ENCODE results near the gene SHROOM1. TPM values are rescaled to one million over a fixed set of nuclear protein-coding genes. Genes with fewer than 3 reads are reported as not detected.

Gene SHROOM1
- total and polyA plus RNA-seq, 2 donors (not counting 1 experiment from before 2014, with no cell fraction given) = 1.3 to 2.3 TPM

GRCh38 chr5:132854301-132854700 lies 23.9 kb upstream of the SHROOM1 start:
- H3K4me1 ChIP-seq (ENCODE audit: control insufficient read depth in 2 of 2, insufficient read depth in 2 of 2, low read length in 2 of 2) = no peaks in the 10 kb centered on the region
- peaks cover 0 to 4% (median 0%) of the 10 kb centered on the region in 4 experiments for H3K27me3 ChIP-seq (replicated peaks in 1 of 4; ENCODE audit: control extremely low read depth in 1 of 4, control insufficient read depth in 3 of 4, insufficient read depth in 4 of 4, low read length in 3 of 4)
- no peak for DNase-seq
- intact Hi-C loops (cut with micrococcal nuclease) = no loop called here
- H3K36me3 ChIP-seq (replicated peaks in 1 of 2; ENCODE audit: control extremely low read depth in 1 of 2, control insufficient read depth in 1 of 2, extremely low read depth in 1 of 2, insufficient read depth in 2 of 2, low read length in 1 of 2) = no peaks in the 10 kb centered on the region
- no peaks in the 10 kb centered on the region for H3K79me2 ChIP-seq (ENCODE audit: control insufficient read depth, insufficient read depth, low read length)
- ChIA-PET POLR2A (no interaction called here), CTCF (interaction anchor here (0.6 to 2.2 kb wide), 4 partner anchors 25 to 615 kb away, joined by 3 to 9 read pairs (median 3); no protein-coding TSS in a partner anchor)
- TF ChIP-seq, protein P1, sequence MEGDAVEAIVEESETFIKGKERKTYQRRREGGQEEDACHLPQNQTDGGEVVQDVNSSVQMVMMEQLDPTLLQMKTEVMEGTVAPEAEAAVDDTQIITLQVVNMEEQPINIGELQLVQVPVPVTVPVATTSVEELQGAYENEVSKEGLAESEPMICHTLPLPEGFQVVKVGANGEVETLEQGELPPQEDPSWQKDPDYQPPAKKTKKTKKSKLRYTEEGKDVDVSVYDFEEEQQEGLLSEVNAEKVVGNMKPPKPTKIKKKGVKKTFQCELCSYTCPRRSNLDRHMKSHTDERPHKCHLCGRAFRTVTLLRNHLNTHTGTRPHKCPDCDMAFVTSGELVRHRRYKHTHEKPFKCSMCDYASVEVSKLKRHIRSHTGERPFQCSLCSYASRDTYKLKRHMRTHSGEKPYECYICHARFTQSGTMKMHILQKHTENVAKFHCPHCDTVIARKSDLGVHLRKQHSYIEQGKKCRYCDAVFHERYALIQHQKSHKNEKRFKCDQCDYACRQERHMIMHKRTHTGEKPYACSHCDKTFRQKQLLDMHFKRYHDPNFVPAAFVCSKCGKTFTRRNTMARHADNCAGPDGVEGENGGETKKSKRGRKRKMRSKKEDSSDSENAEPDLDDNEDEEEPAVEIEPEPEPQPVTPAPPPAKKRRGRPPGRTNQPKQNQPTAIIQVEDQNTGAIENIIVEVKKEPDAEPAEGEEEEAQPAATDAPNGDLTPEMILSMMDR (IDR thresholded peaks at IDR 0.05) = no peak
- no peak for TF ChIP-seq EZH2 (IDR thresholded peaks at IDR 0.05; ENCODE audit: borderline replicate concordance, insufficient read depth, low read depth, low read length, poor library complexity, severe bottlenecking)
- no peak overlapping the region for H3K9ac ChIP-seq (ENCODE audit: low read length)
- no peaks in the 10 kb centered on the region for H3K9me3 ChIP-seq (ENCODE audit: control extremely low read depth in 1 of 3, control insufficient read depth in 2 of 3, insufficient read depth in 1 of 3, low read length in 2 of 3)
- H3K27me3 Mint-ChIP-seq = peaks cover 17% of the 10 kb centered on the region
- H3K4me3 ChIP-seq (ENCODE audit: control extremely low read depth in 1 of 5, extremely low read depth in 1 of 5, insufficient read depth in 1 of 5, low read depth in 2 of 5, low read length in 4 of 5) = no peak overlapping the region
- no peak overlapping the region for H3K27ac Mint-ChIP-seq
- H3K4me1 Mint-ChIP-seq = no peaks in the 10 kb centered on the region
- H3K27ac ChIP-seq (ENCODE audit: low read length in 2 of 2) = no peak overlapping the region
- H3K4me2 ChIP-seq (replicated peaks; ENCODE audit: low read depth, low read length, poor library complexity, severe bottlenecking) = no peak overlapping the region
- ATAC-seq (ENCODE audit: low read depth) = no peak
- 83% methylated on average over 1 of the region's 3 CpGs for WGBS (ENCODE audit: insufficient coverage)
- no peak overlapping the region for H2AFZ ChIP-seq (ENCODE audit: insufficient read depth, low read depth, low read length, poor library complexity, severe bottlenecking)
- H4K20me1 ChIP-seq (ENCODE audit: control insufficient read depth, insufficient read depth, low read length, poor library complexity, severe bottlenecking) = no peaks in the 10 kb centered on the region
- no peaks in the 10 kb centered on the region for H3K9me3 Mint-ChIP-seq (ENCODE audit: insufficient read depth)
- no peak overlapping the region for H3K4me3 Mint-ChIP-seq

- no peak for ATAC-seq (ENCODE audit: low read depth)
Observed at GRCh38 chr5:132853790-132854189, 23.3 kb upstream of the SHROOM1 start.

More at GRCh38 chr5:132853790-132854189, 23.3 kb upstream of the SHROOM1 start:
- no peaks in the 10 kb centered on the region for H3K9me3 ChIP-seq (ENCODE audit: control extremely low read depth in 1 of 3, control insufficient read depth in 2 of 3, insufficient read depth in 1 of 3, low read length in 2 of 3)
- no peaks in the 10 kb centered on the region for H3K4me1 Mint-ChIP-seq
- H3K27ac ChIP-seq (ENCODE audit: low read length in 2 of 2) = no peak overlapping the region
- no peak for TF ChIP-seq EZH2 (IDR thresholded peaks at IDR 0.05; ENCODE audit: borderline replicate concordance, insufficient read depth, low read depth, low read length, poor library complexity, severe bottlenecking)
- TF ChIP-seq, protein P1 (IDR thresholded peaks at IDR 0.05) = no peak
- peaks cover 0 to 4% (median 0%) of the 10 kb centered on the region in 4 experiments for H3K27me3 ChIP-seq (replicated peaks in 1 of 4; ENCODE audit: control extremely low read depth in 1 of 4, control insufficient read depth in 3 of 4, insufficient read depth in 4 of 4, low read length in 3 of 4)
- no peaks in the 10 kb centered on the region for H4K20me1 ChIP-seq (ENCODE audit: control insufficient read depth, insufficient read depth, low read length, poor library complexity, severe bottlenecking)
- no peak overlapping the region for H3K4me3 Mint-ChIP-seq
- WGBS (ENCODE audit: insufficient coverage) = no CpG with 5 or more reads among the region's 1 CpG
- intact Hi-C loops (cut with micrococcal nuclease) = no loop called here
- H3K4me2 ChIP-seq (replicated peaks; ENCODE audit: low read depth, low read length, poor library complexity, severe bottlenecking) = no peak overlapping the region
- peaks cover 16% of the 10 kb centered on the region for H3K27me3 Mint-ChIP-seq
- H3K27ac Mint-ChIP-seq = no peak overlapping the region
- H3K4me3 ChIP-seq (ENCODE audit: control extremely low read depth in 1 of 5, extremely low read depth in 1 of 5, insufficient read depth in 1 of 5, low read depth in 2 of 5, low read length in 4 of 5) = no peak overlapping the region
- H3K79me2 ChIP-seq (ENCODE audit: control insufficient read depth, insufficient read depth, low read length) = no peaks in the 10 kb centered on the region
- no peak overlapping the region for H3K9ac ChIP-seq (ENCODE audit: low read length)
- no peak for DNase-seq
- no peaks in the 10 kb centered on the region for H3K4me1 ChIP-seq (ENCODE audit: control insufficient read depth in 2 of 2, insufficient read depth in 2 of 2, low read length in 2 of 2)
- ChIA-PET CTCF (interaction anchor here (0.8 to 2.2 kb wide), 3 partner anchors 24 to 34 kb away, joined by 3 to 9 read pairs (median 3); no protein-coding TSS in a partner anchor), POLR2A (no interaction called here)
- no peaks in the 10 kb centered on the region for H3K36me3 ChIP-seq (replicated peaks in 1 of 2; ENCODE audit: control extremely low read depth in 1 of 2, control insufficient read depth in 1 of 2, extremely low read depth in 1 of 2, insufficient read depth in 2 of 2, low read length in 1 of 2)
- H2AFZ ChIP-seq (ENCODE audit: insufficient read depth, low read depth, low read length, poor library complexity, severe bottlenecking) = no peak overlapping the region
- H3K9me3 Mint-ChIP-seq (ENCODE audit: insufficient read depth) = no peaks in the 10 kb centered on the region

Data from B cell (primary cell).